K562 (cell line): ENCODE data around the gene PPP1R9B. TPM values are rescaled to one million over a fixed set of nuclear protein-coding genes. Genes with fewer than 3 reads are reported as not detected.

Experiments used
- ATAC-seq: fragments of 200-7000 bp; cut with Tn5 transposase; 3 replicates; pipeline ENCODE4 v1.9.1; 2020; ENCODE audit warnings: moderate library complexity
- BruUV-seq: library from RNA; stranded (reverse); fragments of 400-500 nt; replicated peaks from 2 replicates; lab custom pipeline; 2021; lab: Mats Ljungman, UMichigan
- CTCF ChIA-PET: fragments of 300-600 bp; formaldehyde crosslinking; extraction: SDS; loops from one replicate; lab custom pipeline; 2021; ENCODE audit warnings: low intra/inter-chr PET ratio; lab: Yijun Ruan, JAX
- POLR2A ChIA-PET: fragments of 300-600, 350-650 bp; sonication (Branson Sonifier 250); formaldehyde crosslinking; extraction: SDS; loops from one replicate; lab custom pipeline; 2021; ENCODE audit warnings: antibody characterized with exemption, inconsistent platforms; lab: Yijun Ruan, JAX
- DNase-seq, 4 experiments: peaks; one replicate each; pipeline versions ENCODE4 v3.0.0 to v3.0.0-alpha.2; 2011 to 2018; ENCODE audit warnings: low spot score in 3 of 4, mixed read lengths in 3 of 4; ENCODE audit errors: extremely low read depth in 1 of 4
- FAIRE-seq: peaks from 2 replicates; lab custom pipeline; 2011; peaks lifted over from hg19 to GRCh38; lab: Jason Lieb, UNC
- H2AFZ ChIP-seq: 2 replicates; pipeline ENCODE4 v1.6.0; 2011; ENCODE audit warnings: low read depth, low read length, control low read depth, inconsistent platforms
- H3K27ac ChIP-seq: fragments of 200-600 bp; 3 replicates; pipeline ENCODE4 v1.8.0; 2011; ENCODE audit warnings: low read depth, mild to moderate bottlenecking, control low read depth, inconsistent platforms, low read length, moderate library complexity, mixed read lengths; ENCODE audit errors: extremely low read depth
- H3K27me3 ChIP-seq, 2 experiments: fragments of 300-600 bp in 1 of 2; 2 replicates in 1 of 2; 3 replicates in 1 of 2; pipeline versions ENCODE4 v1.6.0 to v1.8.0; 2011; ENCODE audit warnings: inconsistent platforms in 2 of 2, low read length in 2 of 2, mild to moderate bottlenecking in 1 of 2, mixed read lengths in 1 of 2, moderate library complexity in 1 of 2; ENCODE audit not compliant: control insufficient read depth in 2 of 2, insufficient read depth in 2 of 2
- H3K36me3 ChIP-seq: fragments of 300-600 bp; 3 replicates; pipeline ENCODE4 v1.8.0; 2011; ENCODE audit warnings: mild to moderate bottlenecking, low read length, inconsistent platforms; ENCODE audit not compliant: control insufficient read depth, insufficient read depth
- H3K4me1 ChIP-seq, 2 experiments: fragments of 200-600 bp in 1 of 2; replicated peaks in 1 of 2; 2 replicates in 1 of 2; 3 replicates in 1 of 2; pipeline versions ENCODE4 v1.5.1 to v1.8.0; 2011; ENCODE audit warnings: inconsistent platforms in 2 of 2, low read length in 2 of 2, mild to moderate bottlenecking in 1 of 2, mixed read lengths in 1 of 2, moderate library complexity in 1 of 2; ENCODE audit not compliant: control insufficient read depth in 2 of 2, insufficient read depth in 2 of 2
- H3K4me2 ChIP-seq: 2 replicates; pipeline ENCODE4 v1.6.1; 2011; ENCODE audit warnings: low read length, control low read depth, inconsistent platforms, mixed read lengths; ENCODE audit not compliant: insufficient read depth
- H3K4me3 ChIP-seq: fragments of 200-600 bp; sonication (generic), shearing (Covaris generic); 2 replicates; pipeline ENCODE4 v1.5.1; 2016; ENCODE audit warnings: control low read depth, inconsistent platforms
- H3K79me2 ChIP-seq: fragments of 200-600 bp; 3 replicates; pipeline ENCODE4 v1.8.0; 2011; ENCODE audit warnings: low read length, inconsistent platforms; ENCODE audit not compliant: control insufficient read depth, insufficient read depth
- H3K9ac ChIP-seq, 2 experiments: 2 replicates each; pipeline versions ENCODE4 v1.6.0 to v1.6.1; 2011; ENCODE audit warnings: low read depth in 2 of 2, low read length in 2 of 2, control low read depth in 1 of 2, inconsistent platforms in 1 of 2, mild to moderate bottlenecking in 1 of 2, mixed read lengths in 1 of 2; ENCODE audit not compliant: insufficient read depth in 1 of 2
- H3K9me1 ChIP-seq: one replicate; pipeline ENCODE4 v1.6.0; 2011; ENCODE audit warnings: inconsistent platforms, mild to moderate bottlenecking, low read length, moderate library complexity; ENCODE audit not compliant: control insufficient read depth, insufficient read depth
- H3K9me3 ChIP-seq: replicated peaks from 2 replicates; pipeline ENCODE4 v1.5.1; 2011; ENCODE audit warnings: low read depth, low read length, inconsistent platforms; ENCODE audit not compliant: control insufficient read depth, insufficient read depth
- H4K20me1 ChIP-seq: replicated peaks from 2 replicates; pipeline ENCODE4 v1.6.1; 2011; ENCODE audit warnings: low read length, inconsistent platforms, mixed read lengths; ENCODE audit not compliant: control insufficient read depth, insufficient read depth
- CEBPG ChIP-seq, 3 experiments: fragments of 200-800 bp in 1 of 3; sonication (Bioruptor generic) in 1 of 3; sonication (generic) in 1 of 3; formaldehyde crosslinking in 1 of 3; IDR thresholded peaks in 2 of 3; conservative IDR thresholded peaks in 1 of 3; 2 replicates each; pipeline versions ENCODE4 v1.6.1 to v1.8.0; 2016 to 2022; ENCODE audit warnings: missing compliant biosample characterization in 2 of 3, missing genetic modification characterization in 2 of 3, mild to moderate bottlenecking in 1 of 3, missing genetic modification reagents in 1 of 3
- POLR2G ChIP-seq: fragments of 200-400 bp; formaldehyde crosslinking; IDR thresholded peaks from 2 replicates; pipeline ENCODE4 v1.6.1; 2017; ENCODE audit warnings: low read depth, mild to moderate bottlenecking, antibody characterized with exemption, low read length, moderate library complexity
- ZBTB33 ChIP-seq: sonication (generic); formaldehyde crosslinking; IDR thresholded peaks from 2 replicates; pipeline ENCODE4 v1.8.1; 2023; ENCODE audit warnings: mild to moderate bottlenecking, missing genetic modification reagents
- ZNF696 ChIP-seq: fragments of 250-450 bp; sonication (Bioruptor Pico); conservative IDR thresholded peaks from 2 replicates; pipeline ENCODE4 v1.4.0; 2020; ENCODE audit warnings: mild to moderate bottlenecking, moderate library complexity
- ZNF766 ChIP-seq: fragments of 200-800 bp; sonication (Bioruptor generic); conservative IDR thresholded peaks from 2 replicates; pipeline ENCODE4 v1.6.1; 2016; ENCODE audit warnings: missing genetic modification characterization, missing compliant biosample characterization
- WGBS: fragments of 100-300 bp; shearing (Covaris generic); methylation state at CpG from one replicate; pipeline ENCODE4 v1.1.6; 2016; ENCODE audit warnings: low coverage, mixed read lengths; ENCODE audit not compliant: insufficient coverage; ENCODE audit errors: missing lambda C conversion rate; 5-methylcytosine and 5-hydroxymethylcytosine counted together
- in situ Hi-C: fragments of 300-500 bp; cut with MboI; formaldehyde crosslinking; loops from 4 replicates; pipeline ENCODE4 v1.15.0; 2018; ENCODE audit warnings: inconsistent platforms, mixed read lengths
- intact Hi-C: fragments of 100-400 bp; cut with micrococcal nuclease; formaldehyde crosslinking; loops from 2 replicates; pipeline ENCODE4 v1.14.2; 2022
- polyA plus RNA-seq, 8 experiments: library from polyadenylated mRNA; depleted of rRNA in 4 of 8; stranded (reverse) in 5 of 8; unstranded in 3 of 8; fragments of >200 nt; fragmentation: Nextera tagmentation in 2 of 8; fragmentation: Illumina TruSeq in 1 of 8; extraction: Ambion mirVana in 2 of 8; extraction: Trizol in 1 of 8; gene quantifications; 2 replicates each; pipeline versions ENCODE4 v1.2.1 to v1.2.3, GENCODE V29; 2011 to 2014; ENCODE audit warnings: inconsistent platforms in 1 of 8, missing spikeins in 1 of 8
- total RNA-seq, 7 experiments: library from RNA; depleted of rRNA in 6 of 7; stranded (reverse); fragments of >200 nt in 6 of 7; fragmentation: Illumina TruSeq in 2 of 7; extraction: Trizol in 2 of 7; gene quantifications; 2 replicates each; pipeline versions ENCODE4 v1.2.1 to v1.2.3, GENCODE V29; 2011 to 2021; ENCODE audit warnings: low replicate concordance in 1 of 7

PPP1R9B gene
- total and polyA plus RNA-seq, 9 of the 15 experiments (the other 6 are each of a cell fraction or from before 2014, with no cell fraction given), result 0.10 to 63.5 (median 24.7) TPM

- ATAC-seq, result no peak
Measured at GRCh38 chr17:50135316-50136095, 15.0 kb downstream of the PPP1R9B start.

More at GRCh38 chr17:50135316-50136095, 15.0 kb downstream of the PPP1R9B start:
- ChIA-PET CTCF (no interaction called here), POLR2A (interaction anchor here (0.7 to 2.1 kb wide), 3 partner anchors 9 to 119 kb away, joined by 3 to 9 read pairs (median 3); no protein-coding TSS in a partner anchor)
- DNase-seq (no peak), FAIRE-seq (no peak)
- peak overlapping the region in 1 of 2 experiments; percentile 33; a peak in 1 of 4 replicates for H3K9ac ChIP-seq
- no peaks in the 10 kb centered on the region for H3K27me3 ChIP-seq
- no peaks in the 10 kb centered on the region; the same call in 2 of the 3 replicates for H3K79me2 ChIP-seq
- in situ Hi-C loops, result no loop called here
- peaks cover 60% of the 10 kb centered on the region for H3K36me3 ChIP-seq
- intact Hi-C loops, result no loop called here
- peaks cover 3% of the 10 kb centered on the region for H3K9me1 ChIP-seq
- H3K4me1 ChIP-seq, result peaks cover 5 to 29% of the 10 kb centered on the region in 2 experiments; a peak in 4 of 5 replicates
- no peaks in the 10 kb centered on the region for H3K9me3 ChIP-seq
- no peak overlapping the region for H3K4me2 ChIP-seq
- no TSS peak for BruUV-seq
- no peak overlapping the region for H3K4me3 ChIP-seq
- no peak overlapping the region for H3K27ac ChIP-seq
- H2AFZ ChIP-seq, result no peak overlapping the region
- H4K20me1 ChIP-seq, result peaks cover 11% of the 10 kb centered on the region
- TF ChIP-seq POLR2G (0 out of 2 replicates have a peak, but pooled peaks have one; percentile 29), ZBTB33 (CRISPR knock-in tag) (peak; percentile 88), ZNF696 (CRISPR knock-in tag) (no peak), CEBPG (CRISPR knock-in tag; IDR thresholded peaks at IDR 0.05) (no peak), CEBPG (tag; conservative IDR thresholded peaks at IDR 0.05 in 1 of 2, IDR thresholded peaks at IDR 0.05 in 1 of 2) (no peak), ZNF766 (CRISPR knock-in tag) (no peak)
- WGBS, result 94% methylated on average over 12 of the region's 16 CpGs
